Stomach (tissue), 4 donors: ENCODE measurements around the gene GRB2.

Experiments
- CTCF ChIP-seq, 7 experiments: fragments of 450-650 bp in 4 of 7; fragments of 200-600 bp in 3 of 7; sonication (generic) in 3 of 7; IDR thresholded peaks; one replicate each; pipeline ENCODE4 v1.5.1; 2016 to 2019; ENCODE audit warnings: antibody characterized with exemption in 7 of 7, control low read depth in 2 of 7, mild to moderate bottlenecking in 1 of 7
- POLR2A ChIP-seq, 4 donors: fragments of 450-650 bp; IDR thresholded peaks; one replicate each; pipeline ENCODE4 v1.6.1; 2016; ENCODE audit warnings: antibody characterized with exemption in 4 of 4, control low read depth in 2 of 4, mild to moderate bottlenecking in 1 of 4, moderate library complexity in 1 of 4

- TF ChIP-seq CTCF (IDR thresholded peaks at IDR 0.05) (no peak), POLR2A (IDR thresholded peaks at IDR 0.05) (no peak)
Measured at GRCh38 chr17:75313941-75314551, 91.4 kb downstream of the GRB2 start.
